ENCODE data around the gene TLE6.

Gene TLE6

GRCh38 chr19:2964874-2965273, 12.5 kb upstream of the TLE6 start:
- Histone ChIP-seq H3K27ac (replicated peaks) (no peak overlapping the region), H3K4me3 (replicated peaks; ENCODE audit: insufficient read depth, low read length) (no peak overlapping the region)

GRCh38 chr19:2967972-2968371, 9.4 kb upstream of the TLE6 start:
- DNase-seq (ENCODE audit: low read depth in 1 of 2, low spot score in 1 of 2): no peak
- H3K27me3 ChIP-seq (ENCODE audit: insufficient read depth, poor library complexity, severe bottlenecking): peaks cover 4% of the 10 kb centered on the region
- H3K4me3 ChIP-seq (replicated peaks; ENCODE audit: insufficient read depth, low read length): no peak overlapping the region
- TF ChIP-seq GABPA (IDR thresholded peaks at IDR 0.05; ENCODE audit: low read depth) (no peak), POLR2AphosphoS5 (IDR thresholded peaks at IDR 0.05; ENCODE audit: low read depth) (no peak)
- H3K27ac ChIP-seq (replicated peaks): no peak overlapping the region

More at GRCh38 chr19:2964874-2965273, 12.5 kb upstream of the TLE6 start:
- no peaks in the 10 kb centered on the region for H3K27me3 ChIP-seq (ENCODE audit: insufficient read depth, poor library complexity, severe bottlenecking)
- no peak for DNase-seq (ENCODE audit: low read depth in 1 of 2, low spot score in 1 of 2)
- TF ChIP-seq GABPA (IDR thresholded peaks at IDR 0.05; ENCODE audit: low read depth) (no peak), POLR2AphosphoS5 (IDR thresholded peaks at IDR 0.05; ENCODE audit: low read depth) (no peak), SPI1 (IDR thresholded peaks at IDR 0.05; ENCODE audit: borderline replicate concordance, low read depth) (no peak)

- no peak overlapping the region for H3K4me3 ChIP-seq (replicated peaks; ENCODE audit: insufficient read depth, low read length)
- TF ChIP-seq GABPA (IDR thresholded peaks at IDR 0.05; ENCODE audit: low read depth) (no peak), CTCF (IDR thresholded peaks at IDR 0.05; ENCODE audit: insufficient read depth, low read length) (no peak), REST (IDR thresholded peaks at IDR 0.05; ENCODE audit: insufficient replicate concordance, low read depth) (no peak), SPI1 (IDR thresholded peaks at IDR 0.05; ENCODE audit: borderline replicate concordance, low read depth) (no peak), POLR2AphosphoS5 (IDR thresholded peaks at IDR 0.05; ENCODE audit: low read depth) (no peak)
- DNase-seq (ENCODE audit: low read depth in 1 of 2, low spot score in 1 of 2): no peak
- H3K27ac ChIP-seq (replicated peaks): no peak overlapping the region
- H3K27me3 ChIP-seq (ENCODE audit: insufficient read depth, poor library complexity, severe bottlenecking): peaks cover 4% of the 10 kb centered on the region
Observed at GRCh38 chr19:2969104-2969504, 8.3 kb upstream of the TLE6 start.

GRCh38 chr19:2970201-2970835, 7.0 kb upstream of the TLE6 start:
- H3K27ac ChIP-seq (replicated peaks): no peak overlapping the region
- peaks cover 4% of the 10 kb centered on the region for H3K27me3 ChIP-seq (ENCODE audit: insufficient read depth, poor library complexity, severe bottlenecking)
- H3K4me3 ChIP-seq (replicated peaks; ENCODE audit: insufficient read depth, low read length): no peak overlapping the region
- DNase-seq (ENCODE audit: low read depth in 1 of 2, low spot score in 1 of 2): no peak
- no peak for TF ChIP-seq REST (IDR thresholded peaks at IDR 0.05; ENCODE audit: insufficient replicate concordance, low read depth)
- TF ChIP-seq CTCF (IDR thresholded peaks at IDR 0.05; ENCODE audit: insufficient read depth, low read length): no peak
- TF ChIP-seq SPI1 (IDR thresholded peaks at IDR 0.05; ENCODE audit: borderline replicate concordance, low read depth): no peak
- no peak for TF ChIP-seq GABPA (IDR thresholded peaks at IDR 0.05; ENCODE audit: low read depth)
- no peak for TF ChIP-seq POLR2AphosphoS5 (IDR thresholded peaks at IDR 0.05; ENCODE audit: low read depth)

- no peak overlapping the region for H3K27ac ChIP-seq (replicated peaks)
- H3K27me3 ChIP-seq (ENCODE audit: insufficient read depth, poor library complexity, severe bottlenecking): peaks cover 18% of the 10 kb centered on the region
- no peak for DNase-seq (ENCODE audit: low read depth in 1 of 2, low spot score in 1 of 2)
- TF ChIP-seq GABPA (IDR thresholded peaks at IDR 0.05; ENCODE audit: low read depth) (no peak), POLR2AphosphoS5 (IDR thresholded peaks at IDR 0.05; ENCODE audit: low read depth) (no peak), CTCF (IDR thresholded peaks at IDR 0.05; ENCODE audit: insufficient read depth, low read length) (no peak), REST (IDR thresholded peaks at IDR 0.05; ENCODE audit: insufficient replicate concordance, low read depth) (no peak), SPI1 (IDR thresholded peaks at IDR 0.05; ENCODE audit: borderline replicate concordance, low read depth) (no peak)
- no peak overlapping the region for H3K4me3 ChIP-seq (replicated peaks; ENCODE audit: insufficient read depth, low read length)
Observed at GRCh38 chr19:2973229-2973628, 4.1 kb upstream of the TLE6 start.
